ENCODE data around the gene DBH. TPM values are rescaled to one million over a fixed set of nuclear protein-coding genes. Genes with fewer than 3 reads are reported as not detected.

DBH gene
- total and polyA plus RNA-seq, 2 of the 13 experiments (the other 11 are each of a cell fraction or from before 2014, with no cell fraction given), result not detected

DNA sequence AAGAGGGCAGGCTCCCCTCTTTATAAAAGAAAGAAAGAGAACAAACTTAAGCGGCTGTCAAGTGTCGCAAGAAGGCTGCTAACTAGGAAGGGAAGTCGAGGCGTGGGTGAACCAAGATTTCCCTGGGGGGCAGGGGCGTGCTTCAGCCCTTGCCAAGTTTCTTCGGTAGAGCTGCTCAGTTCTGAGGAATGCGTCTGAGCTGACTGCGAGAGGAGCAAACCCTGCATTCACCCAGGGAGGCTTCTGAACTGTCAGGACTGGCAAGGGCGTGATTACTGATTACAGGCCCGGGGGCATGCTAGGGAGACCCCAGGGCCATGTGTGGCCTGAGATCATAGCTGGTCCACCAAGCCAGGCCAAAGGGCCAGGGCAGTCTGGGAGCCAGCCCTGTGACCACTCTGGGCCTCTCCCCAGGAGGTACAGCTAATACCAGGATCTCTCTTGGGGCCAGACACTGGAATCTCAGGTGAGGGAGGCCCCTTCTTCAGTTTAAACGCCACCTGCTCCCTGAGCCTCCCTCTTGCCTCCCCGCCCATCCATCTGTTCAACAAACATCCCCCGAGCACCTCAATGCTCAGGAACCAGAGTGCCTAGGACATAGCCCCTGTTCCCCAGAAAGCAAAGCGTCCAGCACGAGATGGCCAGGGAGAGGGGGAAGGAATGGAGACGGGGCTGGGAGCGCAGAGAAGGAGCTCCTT, 71.1 kb downstream of the DBH start (continued):
- TF ChIP-seq, protein P1, sequence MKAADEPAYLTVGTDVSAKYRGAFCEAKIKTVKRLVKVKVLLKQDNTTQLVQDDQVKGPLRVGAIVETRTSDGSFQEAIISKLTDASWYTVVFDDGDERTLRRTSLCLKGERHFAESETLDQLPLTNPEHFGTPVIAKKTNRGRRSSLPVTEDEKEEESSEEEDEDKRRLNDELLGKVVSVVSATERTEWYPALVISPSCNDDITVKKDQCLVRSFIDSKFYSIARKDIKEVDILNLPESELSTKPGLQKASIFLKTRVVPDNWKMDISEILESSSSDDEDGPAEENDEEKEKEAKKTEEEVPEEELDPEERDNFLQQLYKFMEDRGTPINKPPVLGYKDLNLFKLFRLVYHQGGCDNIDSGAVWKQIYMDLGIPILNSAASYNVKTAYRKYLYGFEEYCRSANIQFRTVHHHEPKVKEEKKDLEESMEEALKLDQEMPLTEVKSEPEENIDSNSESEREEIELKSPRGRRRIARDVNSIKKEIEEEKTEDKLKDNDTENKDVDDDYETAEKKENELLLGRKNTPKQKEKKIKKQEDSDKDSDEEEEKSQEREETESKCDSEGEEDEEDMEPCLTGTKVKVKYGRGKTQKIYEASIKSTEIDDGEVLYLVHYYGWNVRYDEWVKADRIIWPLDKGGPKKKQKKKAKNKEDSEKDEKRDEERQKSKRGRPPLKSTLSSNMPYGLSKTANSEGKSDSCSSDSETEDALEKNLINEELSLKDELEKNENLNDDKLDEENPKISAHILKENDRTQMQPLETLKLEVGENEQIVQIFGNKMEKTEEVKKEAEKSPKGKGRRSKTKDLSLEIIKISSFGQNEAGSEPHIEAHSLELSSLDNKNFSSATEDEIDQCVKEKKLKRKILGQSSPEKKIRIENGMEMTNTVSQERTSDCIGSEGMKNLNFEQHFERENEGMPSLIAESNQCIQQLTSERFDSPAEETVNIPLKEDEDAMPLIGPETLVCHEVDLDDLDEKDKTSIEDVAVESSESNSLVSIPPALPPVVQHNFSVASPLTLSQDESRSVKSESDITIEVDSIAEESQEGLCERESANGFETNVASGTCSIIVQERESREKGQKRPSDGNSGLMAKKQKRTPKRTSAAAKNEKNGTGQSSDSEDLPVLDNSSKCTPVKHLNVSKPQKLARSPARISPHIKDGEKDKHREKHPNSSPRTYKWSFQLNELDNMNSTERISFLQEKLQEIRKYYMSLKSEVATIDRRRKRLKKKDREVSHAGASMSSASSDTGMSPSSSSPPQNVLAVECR (CRISPR knock-in tag; IDR thresholded peaks at IDR 0.05; ENCODE audit: borderline replicate concordance), result no peak

- FAIRE-seq, result no peak
- Histone ChIP-seq H3K27me3 (ENCODE audit: control insufficient read depth in 1 of 2, insufficient read depth in 2 of 2, low read length in 2 of 2) (no peaks in the 10 kb centered on the region), H3K4me1 (ENCODE audit: insufficient read depth, low read length) (peaks cover 19% of the 10 kb centered on the region), H3K9me3 (ENCODE audit: low read length) (no peaks in the 10 kb centered on the region), H2AFZ (ENCODE audit: low read length) (no peak overlapping the region), H3K27ac (ENCODE audit: extremely low read length, insufficient read depth, low read length) (no peak overlapping the region), H3K36me3 (replicated peaks in 1 of 2; ENCODE audit: control insufficient read depth in 1 of 2, insufficient read depth in 2 of 2, low read length in 2 of 2) (peaks cover 0 to 1% of the 10 kb centered on the region in 2 experiments; a peak in 1 of 5 replicates), H3K4me3 (replicated peaks in 1 of 3; ENCODE audit: insufficient read depth in 1 of 3, low read depth in 2 of 3, low read length in 3 of 3) (no peak overlapping the region), H3K79me2 (ENCODE audit: insufficient read depth, low read length) (no peaks in the 10 kb centered on the region), H4K20me1 (ENCODE audit: insufficient read depth, low read length) (no peaks in the 10 kb centered on the region), H3K4me2 (ENCODE audit: low read depth, low read length) (no peak overlapping the region), H3K9ac (ENCODE audit: insufficient read depth, low read depth, low read length) (no peak overlapping the region)
- DNase-seq (ENCODE audit: low spot score), result no peak
- ChIA-PET CTCF (ENCODE audit: low intra/inter-chr PET ratio, low total read pairs) (no interaction called here), POLR2A (no interaction called here)
- intact Hi-C loops (cut with micrococcal nuclease; ENCODE audit: unreplicated experiment), result no loop called here
- WGBS (ENCODE audit: low lambda C conversion rate), result 94% methylated on average over 11 of the region's 15 CpGs
- BruUV-seq (replicated peaks), result no TSS peak
- in situ Hi-C loops (cut with HindIII; ENCODE audit: extremely low pct_ligation_motif_present, low pct_unique_long_range_greater_than_20kb), result no loop called here
- no peak for TF ChIP-seq SP2 (CRISPR knock-in tag; IDR thresholded peaks at IDR 0.05)
- no peak for TF ChIP-seq ZNF883 (CRISPR knock-in tag; IDR thresholded peaks at IDR 0.05; ENCODE audit: not compliant biosample characterization)
- TF ChIP-seq ZMYM4 (CRISPR knock-in tag; IDR thresholded peaks at IDR 0.05), result no peak
- TF ChIP-seq ZHX1 (CRISPR knock-in tag; IDR thresholded peaks at IDR 0.05; ENCODE audit: low read depth), result no peak
- ATAC-seq, result no peak
Measured at GRCh38 chr9:133707763-133708245, 71.6 kb downstream of the DBH start.

All from HepG2 (cell line).